DMS53 treated with DMSO at 0.1 percent for 48 hours (cell line): ENCODE data around the gene HAGHL.
A peak's percentile ranks its signal among the peaks of the same experiment; 100 is the strongest.
"Not testable (repeated sequence)": the region's sequence is repeated elsewhere in the genome, so short reads cannot be mapped to it uniquely, and the experiment has no call there.

ENCODE experiments used
- DNase-seq: peaks from one replicate; lab custom pipeline; 2025; ENCODE audit not compliant: unreplicated experiment; lab: John Stamatoyannopoulos, UW

Gene HAGHL

GRCh38 chr16:686459-687260 lies 40.2 kb upstream of the HAGHL start:
- DNase-seq = no peak

GRCh38 chr16:687499-687898 lies 39.4 kb upstream of the HAGHL start:
- DNase-seq = no peak

- DNase-seq = no peak
Measured at GRCh38 chr16:689175-689897, 37.6 kb upstream of the HAGHL start.

GRCh38 chr16:691242-691641 lies 35.7 kb upstream of the HAGHL start:
- DNase-seq = not testable (repeated sequence)

- no peak for DNase-seq
Measured at GRCh38 chr16:692356-693108, 34.4 kb upstream of the HAGHL start.

GRCh38 chr16:693364-693763 lies 33.5 kb upstream of the HAGHL start:
- DNase-seq = no peak

- DNase-seq = no peak
Measured at GRCh38 chr16:693766-694165, 33.1 kb upstream of the HAGHL start.

GRCh38 chr16:694187-694862 lies 32.6 kb upstream of the HAGHL start:
- DNase-seq = no peak

GRCh38 chr16:694863-695354 lies 32.0 kb upstream of the HAGHL start:
- DNase-seq = no peak

GRCh38 chr16:695355-696089 lies 31.4 kb upstream of the HAGHL start:
- peak; percentile 92 for DNase-seq

GRCh38 chr16:698911-699671 lies 27.8 kb upstream of the HAGHL start:
- DNase-seq = no peak

GRCh38 chr16:700684-701584 lies 26.0 kb upstream of the HAGHL start:
- no peak for DNase-seq

GRCh38 chr16:702341-702740 lies 24.6 kb upstream of the HAGHL start:
- no peak for DNase-seq

GRCh38 chr16:703406-703805 lies 23.5 kb upstream of the HAGHL start:
- no peak for DNase-seq

GRCh38 chr16:704047-704446 lies 22.9 kb upstream of the HAGHL start:
- DNase-seq = no peak

GRCh38 chr16:704552-705380 lies 22.1 kb upstream of the HAGHL start:
- DNase-seq = no peak

GRCh38 chr16:705431-706188 lies 21.3 kb upstream of the HAGHL start, which contains the start of gene FBXL16:
TSS of gene FBXL16 (minus strand) at chr16:705801. CDS start at chr16:697405, 8,396 bp downstream.
- DNase-seq = no peak
